Measurements from ENCODE around the gene ELF1. TPM values are rescaled to one million over a fixed set of nuclear protein-coding genes. Genes with fewer than 3 reads are reported as not detected.

Gene ELF1
- total RNA-seq, 4 donors from 2014 or later: 105 to 119 (median 110) TPM

- no peaks in the 10 kb centered on the region for H3K27me3 ChIP-seq
- DNase-seq: peak; percentile 61 to 71
- 30 to 51% methylated on average over 4 of the region's 4 CpGs for WGBS, 2 donors
- TF ChIP-seq POLR2A (IDR thresholded peaks at IDR 0.05) (no peak), CTCF (IDR thresholded peaks at IDR 0.05) (no peak)
- H3K27ac ChIP-seq: peak overlapping the region; percentile 59 to 79 (median 60)
- H3K4me3 ChIP-seq (replicated peaks in 1 of 3): no peak overlapping the region
- peaks cover 93 to 99% of the 10 kb centered on the region in 2 donors for H3K4me1 ChIP-seq
- no peaks in the 10 kb centered on the region for H3K9me3 ChIP-seq
- H3K36me3 ChIP-seq: no peaks in the 10 kb centered on the region
- intact Hi-C loops (cut with DNase I): no loop called here
These were observed 47.8 kb downstream of the ELF1 start for GRCh38 chr13:40971321-40971720.

GRCh38 chr13:40970803-40971202, 48.3 kb downstream of the ELF1 start:
- Histone ChIP-seq H3K9me3 (no peaks in the 10 kb centered on the region), H3K27ac (peak overlapping the region; percentile 59 to 79 (median 60)), H3K36me3 (no peaks in the 10 kb centered on the region), H3K4me3 (replicated peaks in 1 of 3) (no peak overlapping the region), H3K27me3 (no peaks in the 10 kb centered on the region), H3K4me1 (peaks cover 93 to 95% of the 10 kb centered on the region in 2 donors)
- TF ChIP-seq POLR2A (IDR thresholded peaks at IDR 0.05) (no peak), CTCF (IDR thresholded peaks at IDR 0.05) (no peak)
- no peak for DNase-seq
- intact Hi-C loops (cut with DNase I): no loop called here
- WGBS, 2 donors: 83 to 84% methylated on average over 4 of the region's 4 CpGs

GRCh38 chr13:40969169-40969901, 49.8 kb downstream of the ELF1 start:
- peaks cover 86 to 89% of the 10 kb centered on the region in 2 donors for H3K4me1 ChIP-seq
- no peaks in the 10 kb centered on the region for H3K27me3 ChIP-seq
- intact Hi-C loops (cut with DNase I): no loop called here
- DNase-seq: no peak
- H3K4me3 ChIP-seq (replicated peaks in 1 of 3): no peak overlapping the region
- WGBS, 2 donors: 75 to 78% methylated on average over 4 of the region's 4 CpGs
- peak overlapping the region; percentile 34 to 79 (median 59) for H3K27ac ChIP-seq
- TF ChIP-seq POLR2A (IDR thresholded peaks at IDR 0.05) (no peak), CTCF (IDR thresholded peaks at IDR 0.05) (no peak)
- no peaks in the 10 kb centered on the region for H3K36me3 ChIP-seq
- no peaks in the 10 kb centered on the region for H3K9me3 ChIP-seq

- Histone ChIP-seq H3K4me1 (peaks cover 87% of the 10 kb centered on the region in 2 donors), H3K4me3 (replicated peaks in 1 of 3) (no peak overlapping the region), H3K9me3 (no peaks in the 10 kb centered on the region), H3K27me3 (no peaks in the 10 kb centered on the region), H3K36me3 (no peaks in the 10 kb centered on the region), H3K27ac (peak overlapping the region; percentile 16 to 79 (median 29))
- intact Hi-C loops (cut with DNase I): no loop called here
- peak; percentile 35 to 50 for DNase-seq
- no peak for TF ChIP-seq POLR2A (IDR thresholded peaks at IDR 0.05)
- WGBS, 2 donors: 39 to 46% methylated on average over 2 of the region's 2 CpGs
These were observed 50.6 kb downstream of the ELF1 start for GRCh38 chr13:40968416-40969000.

- no peaks in the 10 kb centered on the region for H3K36me3 ChIP-seq
- intact Hi-C loops (cut with DNase I): no loop called here
- peak overlapping the region in 1 of 3 donors; percentile 14 for H3K27ac ChIP-seq
These were observed 52.8 kb downstream of the ELF1 start for GRCh38 chr13:40966298-40966697.

More at GRCh38 chr13:40966298-40966697, 52.8 kb downstream of the ELF1 start:
- Histone ChIP-seq H3K4me3 (replicated peaks in 1 of 3) (no peak overlapping the region), H3K4me1 (peaks cover 80 to 84% of the 10 kb centered on the region in 2 donors), H3K27me3 (no peaks in the 10 kb centered on the region), H3K9me3 (no peaks in the 10 kb centered on the region)
- TF ChIP-seq POLR2A (IDR thresholded peaks at IDR 0.05) (no peak), CTCF (IDR thresholded peaks at IDR 0.05) (no peak)
- no peak for DNase-seq
- WGBS, 2 donors: 88 to 89% methylated on average over 3 of the region's 3 CpGs
